Anterior cingulate cortex (tissue), 58 donors: Measurements from ENCODE around the gene RGMA.

Source experiments
- DNase-seq, 58 donors: peaks; one replicate each; lab custom pipeline; 2025; lab: John Stamatoyannopoulos, UW

RGMA gene

DNA sequence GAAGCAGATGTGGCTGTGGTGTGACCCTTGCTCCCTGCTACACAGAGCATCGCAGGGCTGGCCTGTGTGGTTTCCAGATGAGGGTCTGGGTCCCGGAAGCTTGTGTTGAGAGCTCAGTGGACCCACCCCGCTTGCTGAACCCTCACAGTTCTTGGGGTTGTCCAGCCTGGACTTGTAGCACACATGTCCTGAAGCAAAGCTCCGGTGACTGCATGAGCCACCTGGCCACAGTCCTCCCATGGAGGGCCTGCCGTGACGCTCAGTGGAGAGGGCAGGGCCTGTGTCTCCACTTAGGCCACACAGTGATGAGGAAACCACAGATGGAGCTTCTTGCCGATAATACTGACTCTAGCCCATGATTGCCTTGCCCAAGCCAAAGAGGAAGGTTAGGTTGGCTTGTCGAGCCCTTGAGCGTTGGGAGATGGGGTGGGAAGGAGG is 62.6 kb downstream of the RGMA start:
- DNase-seq: no peak

DNA sequence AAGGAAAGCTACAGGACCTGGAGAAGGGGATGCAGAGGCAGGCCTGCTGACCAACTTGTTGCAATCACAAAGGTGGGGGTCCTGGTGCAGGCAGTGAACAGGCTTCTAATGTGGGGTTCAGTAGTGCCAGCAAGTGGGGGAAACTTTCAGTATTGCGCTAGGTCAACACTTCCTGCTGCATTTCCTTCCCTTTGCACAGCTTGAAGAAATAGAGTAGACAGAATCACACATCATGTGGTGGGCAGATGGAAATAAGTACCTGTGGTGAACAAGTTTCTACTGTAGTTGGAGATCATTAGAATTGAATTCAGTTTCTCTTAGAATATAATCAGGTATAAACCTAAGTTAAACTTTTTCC is 63.4 kb downstream of the RGMA start:
- DNase-seq: no peak

DNA sequence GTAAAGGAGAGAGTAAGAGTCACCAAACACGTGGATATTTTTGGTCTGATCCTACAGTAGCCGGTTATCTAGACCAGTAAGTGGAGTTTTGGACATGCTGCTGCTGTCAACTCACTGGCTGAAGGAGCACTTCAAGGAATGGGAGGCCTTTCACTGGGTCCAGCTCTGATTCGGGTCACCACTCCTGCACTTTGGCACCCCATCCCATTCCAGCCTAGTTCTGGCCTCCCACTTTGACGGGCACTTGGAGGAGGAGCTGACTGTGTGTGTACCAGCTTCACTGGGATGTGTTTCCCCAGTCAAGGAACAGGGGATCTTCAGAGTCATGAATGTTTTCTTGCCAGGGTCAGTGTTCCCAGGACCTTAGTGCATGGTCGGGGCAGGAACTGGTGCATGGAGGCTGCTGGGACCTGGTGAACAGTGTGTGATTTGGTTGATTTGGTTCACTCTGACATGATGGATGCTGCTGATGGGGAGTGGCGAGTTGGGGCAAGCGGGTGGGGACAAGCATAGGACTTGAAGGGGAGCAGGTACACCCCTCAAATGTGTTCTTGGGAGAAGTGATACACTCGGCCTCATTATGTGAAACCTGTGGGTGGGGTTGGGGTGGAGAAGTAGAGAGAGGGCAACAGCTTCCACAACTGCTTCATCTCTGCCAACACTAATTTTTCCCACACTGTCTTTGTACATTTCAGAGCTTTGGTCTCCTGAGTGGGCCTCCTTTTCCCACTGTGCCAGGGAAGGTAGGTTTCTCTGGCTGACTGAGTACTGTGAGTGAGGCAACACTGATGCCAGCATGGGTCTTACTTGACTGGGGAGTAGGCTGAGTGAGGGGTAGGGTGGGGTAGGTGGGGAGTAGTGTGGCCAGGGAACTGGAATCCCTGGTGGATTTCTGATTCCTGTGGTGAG is 64.0 kb downstream of the RGMA start:
- DNase-seq: no peak

DNA sequence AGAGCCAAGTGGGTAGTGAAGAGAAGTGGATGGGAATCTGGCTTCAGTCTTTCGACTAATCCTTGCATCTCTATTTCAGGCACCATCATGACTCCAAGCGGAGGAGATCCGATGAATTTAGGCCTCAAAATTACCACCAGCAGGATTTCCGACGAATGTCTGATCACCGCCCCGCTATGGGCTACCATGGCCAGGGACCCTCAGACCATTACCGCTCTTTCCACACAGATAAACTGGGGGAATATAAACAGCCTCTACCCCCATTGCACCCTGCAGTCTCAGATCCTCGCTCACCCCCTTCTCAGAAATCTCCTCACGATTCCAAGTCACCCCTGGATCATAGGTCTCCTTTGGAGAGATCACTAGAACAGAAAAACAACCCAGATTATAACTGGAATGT is 64.7 kb downstream of the RGMA start:
- no peak for DNase-seq

DNA sequence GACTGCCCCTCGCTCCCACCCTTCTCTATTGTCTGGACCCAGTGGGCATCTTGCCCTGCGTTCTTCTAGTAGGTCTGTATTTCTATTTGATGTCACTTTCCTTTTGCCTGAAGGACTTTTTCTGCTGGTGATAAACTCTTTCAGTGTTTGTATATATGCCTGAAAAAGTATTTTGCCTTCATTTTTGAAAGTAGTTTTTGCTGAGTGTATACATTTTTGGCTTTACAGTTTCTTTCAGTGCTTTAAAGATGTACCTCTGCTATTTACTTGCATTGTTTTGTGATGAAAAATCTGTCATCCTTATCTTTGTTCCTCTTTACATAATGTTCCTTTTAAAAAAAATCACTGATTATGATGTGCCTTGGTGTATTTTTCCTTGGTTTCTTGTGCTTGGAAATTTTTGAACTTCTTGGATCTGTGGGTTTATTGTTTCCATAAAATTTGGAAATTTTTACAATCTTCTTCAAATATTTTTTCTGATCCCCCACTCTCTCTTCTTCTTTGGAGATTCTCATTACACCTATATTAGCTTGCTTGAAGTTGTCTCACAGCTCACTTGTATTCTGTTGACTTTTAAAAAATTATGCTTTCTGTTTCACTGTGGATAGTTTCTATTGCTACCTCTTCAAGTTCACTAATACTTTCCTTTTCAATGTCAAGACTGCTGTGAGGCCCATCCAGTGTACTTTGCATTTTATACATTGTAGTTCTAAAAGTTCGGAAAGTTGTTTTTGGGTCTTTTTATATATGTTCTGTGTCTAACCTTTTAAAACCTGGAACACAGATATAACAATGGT is 67.8 kb downstream of the RGMA start:
- DNase-seq: no peak

DNA sequence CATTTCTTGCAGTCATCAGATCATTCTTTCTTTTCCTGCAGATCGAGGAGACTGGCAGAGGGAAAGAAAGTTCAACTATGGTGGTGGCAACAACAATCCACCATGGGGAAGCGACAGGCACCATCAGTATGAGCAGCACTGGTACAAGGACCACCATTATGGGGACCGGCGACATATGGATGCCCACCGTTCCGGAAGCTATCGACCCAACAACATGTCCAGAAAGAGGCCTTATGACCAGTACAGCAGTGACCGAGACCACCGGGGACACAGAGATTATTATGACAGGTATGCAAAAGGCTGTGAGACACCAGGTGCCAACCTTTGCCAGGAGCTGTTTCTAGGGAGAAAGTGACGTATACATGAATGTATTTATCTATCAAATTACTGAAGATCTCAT is 69.0 kb downstream of the RGMA start:
- no peak for DNase-seq

DNA sequence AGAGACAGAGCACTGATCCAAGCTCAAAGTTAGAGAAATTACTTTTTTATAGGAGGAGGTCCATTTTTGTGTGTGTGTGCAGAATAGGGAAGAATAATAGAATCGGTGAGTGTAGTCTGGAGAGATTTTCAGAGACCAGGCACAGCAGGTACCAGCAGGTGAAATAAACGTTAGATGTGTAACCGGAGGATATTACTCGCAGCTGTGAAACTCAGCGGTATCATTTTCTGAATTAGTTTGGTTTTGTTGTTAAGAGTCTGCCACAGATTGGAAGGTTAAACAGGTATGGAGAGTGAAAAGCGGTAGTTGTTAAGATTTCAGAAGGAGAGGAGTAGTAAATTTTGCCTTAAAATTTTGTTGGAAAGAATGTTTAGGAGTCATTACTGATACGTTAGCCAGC is 69.9 kb downstream of the RGMA start:
- no peak for DNase-seq

DNA sequence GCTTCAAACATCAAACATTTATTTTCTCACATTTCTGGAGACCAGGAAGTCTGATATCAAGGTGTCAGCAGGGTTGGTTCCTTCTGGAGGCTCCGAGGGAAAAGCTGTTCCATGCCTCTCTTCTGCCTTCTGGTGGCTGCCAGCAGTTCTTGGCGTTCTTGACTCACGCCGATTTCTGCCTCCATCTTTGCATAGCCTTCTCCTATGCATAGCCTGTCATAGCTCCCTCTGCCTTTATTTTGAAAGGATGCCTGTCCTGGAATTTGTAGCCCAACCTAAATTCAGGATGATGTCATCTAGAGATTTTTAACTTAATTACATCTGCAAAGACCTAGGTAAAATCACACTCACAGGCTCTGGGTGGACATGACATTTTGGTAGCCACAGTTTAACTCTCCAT is 70.4 kb downstream of the RGMA start:
- peak in 8 of 58 donors; percentile 8 to 45 (median 30) for DNase-seq

DNA sequence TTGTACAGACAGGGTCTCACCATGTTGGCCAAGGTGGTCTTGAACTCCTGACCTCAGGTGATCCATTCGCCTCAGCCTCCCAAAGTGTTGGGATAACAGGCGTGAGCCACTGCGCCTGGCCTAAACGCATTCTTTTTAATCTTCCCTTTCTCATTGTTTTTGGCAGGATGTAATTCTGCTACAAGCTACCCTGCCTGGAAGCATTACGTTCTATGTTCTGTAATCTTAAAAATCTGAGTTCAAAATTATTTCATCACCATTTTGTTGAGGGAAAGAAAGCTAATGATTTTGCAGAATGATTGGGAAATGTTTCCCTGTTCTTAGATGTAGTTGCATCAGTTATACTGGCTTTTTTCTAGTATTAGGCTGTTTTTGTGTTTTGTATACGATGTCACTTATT is 71.5 kb downstream of the RGMA start:
- DNase-seq: no peak

DNA sequence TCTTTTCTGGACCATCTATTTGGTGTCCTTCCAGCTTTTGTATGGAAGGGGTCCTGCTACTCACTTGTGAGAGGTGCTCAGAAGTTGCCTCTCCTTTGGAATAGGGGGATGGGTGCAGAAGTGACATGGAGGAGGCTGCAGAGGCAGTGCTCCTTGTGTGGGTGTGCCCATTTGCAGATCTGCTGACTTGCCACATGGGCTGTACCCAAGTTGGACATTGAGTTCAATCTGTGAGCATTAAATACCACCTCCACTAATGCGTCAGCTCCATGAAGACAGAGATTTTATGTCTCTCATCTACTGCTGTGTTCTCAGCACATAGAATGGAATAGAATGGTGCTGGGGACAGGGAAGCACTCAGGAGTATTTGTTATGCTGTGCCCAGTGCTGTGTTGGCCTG is 76.2 kb downstream of the RGMA start:
- peak in 1 of 58 donors; percentile 34 for DNase-seq

DNA sequence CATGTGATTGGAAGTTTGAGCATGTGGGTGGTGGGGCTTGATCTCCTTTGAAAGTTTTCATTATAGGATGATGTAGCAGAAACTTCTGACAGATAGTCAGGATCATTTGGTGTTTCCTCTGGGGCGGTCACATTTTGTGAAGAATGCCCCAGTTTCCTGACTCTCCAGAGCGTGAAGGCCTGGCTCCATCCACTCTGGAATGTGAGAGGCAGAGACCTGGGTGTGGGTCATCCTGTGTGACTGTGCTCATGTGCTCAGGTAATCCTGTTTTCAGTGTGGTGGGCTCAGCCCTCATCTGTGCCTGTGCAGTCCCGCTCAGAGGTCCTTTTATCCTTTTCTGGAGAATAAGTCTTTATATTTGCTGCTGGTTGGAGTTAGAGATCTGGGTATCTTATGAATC is 81.0 kb downstream of the RGMA start:
- no peak for DNase-seq

DNA sequence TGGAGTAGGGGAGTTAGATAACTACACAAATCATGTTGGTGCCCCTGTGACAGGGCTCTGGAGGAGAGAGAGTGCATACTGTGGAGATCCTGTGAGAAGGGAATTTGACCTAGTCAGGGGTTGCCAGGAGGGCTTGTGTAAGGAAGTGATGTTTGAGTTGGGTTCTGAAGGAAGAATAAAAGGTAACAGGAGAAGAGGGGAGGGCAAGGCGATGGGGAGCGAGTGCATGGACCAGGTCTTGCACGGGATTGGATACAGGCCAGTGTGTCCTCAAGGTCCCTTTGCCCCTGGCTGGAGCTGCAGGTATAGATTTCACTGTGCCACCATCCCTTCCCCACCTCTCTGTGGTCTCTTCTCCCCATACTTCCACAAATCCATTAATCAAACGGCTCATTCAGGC is 83.9 kb downstream of the RGMA start:
- no peak for DNase-seq

DNA sequence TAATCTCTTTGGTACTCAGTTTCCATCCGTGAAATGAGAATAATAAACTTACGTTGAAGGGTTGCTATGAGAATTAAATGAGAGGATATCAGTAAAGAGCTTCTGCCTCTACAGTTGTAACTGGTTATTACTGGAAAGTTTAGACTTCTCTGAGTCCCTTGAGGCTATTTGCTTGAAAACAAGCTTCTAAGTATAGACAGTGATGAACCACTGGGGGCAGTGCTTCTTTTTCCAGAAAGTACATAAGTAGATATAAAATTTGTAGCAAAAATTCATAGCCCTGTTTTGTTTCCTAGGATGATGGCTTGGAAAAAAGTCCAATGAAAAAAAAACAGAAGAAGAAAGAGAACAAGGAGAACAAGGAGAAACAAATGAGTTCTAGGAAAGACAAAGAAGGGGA is 87.1 kb downstream of the RGMA start:
- DNase-seq: no peak

DNA sequence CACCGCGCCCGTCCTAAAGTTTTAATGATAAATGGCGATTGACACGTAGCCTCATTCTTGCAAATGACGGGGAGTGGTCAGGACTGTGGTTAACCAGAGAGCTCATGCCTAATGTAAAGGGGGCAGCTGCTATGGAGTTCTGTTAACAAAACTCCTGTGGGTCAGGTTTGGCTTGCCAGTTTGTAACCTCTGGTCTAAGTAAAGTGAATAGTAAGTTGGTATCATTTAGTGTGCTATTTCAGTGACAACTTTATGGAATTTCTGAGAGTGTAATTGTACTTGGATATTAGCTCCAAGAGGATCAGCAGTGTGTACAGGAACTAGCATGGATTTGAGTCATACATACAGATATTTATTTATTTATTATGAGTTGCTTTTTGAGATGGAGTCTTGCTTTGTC is 87.9 kb downstream of the RGMA start:
- no peak for DNase-seq

DNA sequence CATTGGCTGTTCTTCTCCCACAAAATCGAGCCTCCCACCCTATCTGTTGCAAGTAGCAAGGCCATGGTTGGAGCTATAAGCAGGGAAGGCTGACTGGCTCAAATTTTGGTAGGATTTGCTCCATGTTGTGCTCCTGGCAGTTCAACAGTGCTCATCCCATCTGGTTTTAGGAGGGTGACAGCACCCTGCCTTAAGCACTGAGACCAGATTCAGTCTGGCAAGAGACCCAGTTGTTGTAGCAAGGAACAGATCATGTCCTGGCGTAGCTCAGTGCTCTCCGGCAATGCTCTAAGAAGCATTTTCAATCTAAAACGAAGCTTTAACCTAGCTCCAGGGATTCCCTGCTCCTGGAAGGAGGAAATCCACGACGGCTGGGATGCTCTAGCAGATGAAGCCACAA is 91.2 kb downstream of the RGMA start:
- DNase-seq: no peak

DNA sequence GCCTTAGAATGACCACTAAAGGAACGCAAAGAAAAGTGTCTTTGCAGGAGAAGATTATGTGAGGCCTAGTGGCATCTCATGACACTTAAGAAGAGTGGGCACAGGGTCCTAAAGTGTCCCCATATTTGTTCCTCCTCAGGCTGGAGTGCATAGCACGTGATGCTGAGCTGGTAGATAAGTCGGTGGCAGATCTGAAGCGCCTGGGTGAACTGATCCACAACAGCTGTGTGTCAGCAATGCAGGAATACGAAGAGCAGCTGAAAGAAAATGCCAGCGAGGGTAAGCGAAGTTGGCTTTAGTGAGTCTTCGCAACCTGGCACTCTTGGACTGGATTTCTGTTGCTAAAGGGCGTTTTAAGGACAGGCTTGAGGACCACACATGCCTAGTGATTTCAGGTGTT is 96.3 kb downstream of the RGMA start:
- no peak for DNase-seq

DNA sequence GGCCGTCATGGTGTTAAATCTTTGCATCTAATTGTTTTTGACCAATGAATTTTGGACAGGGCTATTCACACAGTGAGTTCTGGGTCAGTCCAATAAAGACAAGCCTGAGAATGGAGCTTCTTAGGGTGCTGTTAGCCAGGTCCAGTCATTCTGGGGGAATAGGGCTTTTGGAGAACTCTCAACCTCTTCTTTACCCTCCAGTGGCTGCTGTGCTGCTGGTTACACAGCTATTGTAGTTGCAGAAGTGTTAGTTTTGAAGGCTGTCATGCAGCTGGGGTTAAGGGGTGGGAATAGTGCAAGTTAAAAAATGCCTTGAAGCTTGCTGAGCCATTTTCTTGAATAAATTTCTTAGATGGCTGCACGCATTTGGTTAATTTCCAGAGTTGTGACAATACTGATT is 99.0 kb downstream of the RGMA start:
- DNase-seq: no peak

DNA sequence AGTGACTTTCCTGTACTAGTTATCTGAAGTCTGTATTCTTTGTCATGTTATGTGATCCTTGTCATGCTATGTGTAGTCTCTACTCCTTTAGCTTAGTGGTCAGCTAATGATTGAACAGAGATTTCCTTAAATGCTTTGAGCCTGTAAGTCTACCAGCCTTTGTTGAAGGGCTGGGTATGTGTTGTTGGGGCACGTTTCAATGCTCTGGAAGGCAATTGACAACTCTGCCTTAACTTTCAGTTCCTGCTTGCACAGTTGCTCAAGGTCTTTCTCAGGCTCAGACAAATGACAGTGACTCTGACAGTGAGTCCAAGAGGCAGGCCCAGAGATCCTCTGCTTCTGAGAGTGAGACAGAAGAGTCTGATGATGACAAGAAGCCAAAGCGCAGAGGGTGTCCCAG is 99.5 kb downstream of the RGMA start:
- DNase-seq: no peak
